Bone marrow (tissue), 2 donors: ENCODE data around the gene CDK10.
"Not testable (repeated sequence)": the region's sequence is repeated elsewhere in the genome, so short reads cannot be mapped to it uniquely, and the experiment has no call there.

Experiments
- DNase-seq, 2 donors: peaks; one replicate each; lab custom pipeline; 2025; lab: John Stamatoyannopoulos, UW

CDK10 gene

GRCh38 chr16:89686520-89687091 is at the start of gene CDK10:
CDK10 (plus strand) TSS chr16:89686689; CDS start chr16:89686711, 22 bp downstream.
- DNase-seq = peak; percentile 64 to 89

GRCh38 chr16:89637379-89637778 is 49.1 kb upstream of the CDK10 start:
- DNase-seq = no peak

- DNase-seq = no peak
These were observed 48.0 kb upstream of the CDK10 start for GRCh38 chr16:89638455-89638854.

GRCh38 chr16:89639385-89639784 is 47.1 kb upstream of the CDK10 start:
- no peak for DNase-seq

GRCh38 chr16:89641458-89642119 is 44.9 kb upstream of the CDK10 start:
- no peak for DNase-seq

GRCh38 chr16:89642574-89642973 is 43.9 kb upstream of the CDK10 start:
- DNase-seq = no peak

- no peak for DNase-seq
These were observed 42.7 kb upstream of the CDK10 start for GRCh38 chr16:89643769-89644300.

GRCh38 chr16:89645122-89645521 is 41.4 kb upstream of the CDK10 start:
- DNase-seq = no peak

- DNase-seq = no peak
These were observed 40.2 kb upstream of the CDK10 start for GRCh38 chr16:89646270-89646669.

GRCh38 chr16:89646906-89647305 is 39.6 kb upstream of the CDK10 start:
- DNase-seq = no peak

- DNase-seq = no peak
These were observed 34.9 kb upstream of the CDK10 start for GRCh38 chr16:89651584-89651983.

- no peak for DNase-seq
These were observed 32.7 kb upstream of the CDK10 start for GRCh38 chr16:89653656-89654295.

GRCh38 chr16:89655062-89655643 is 31.3 kb upstream of the CDK10 start:
- no peak for DNase-seq

- DNase-seq = no peak
These were observed 29.9 kb upstream of the CDK10 start for GRCh38 chr16:89656435-89657121.

GRCh38 chr16:89657442-89658220 is 28.9 kb upstream of the CDK10 start, which contains the start of the genes CHMP1A and SPATA33:
CHMP1A (minus strand) TSS chr16:89657708; CDS start chr16:89657588, 120 bp downstream.
SPATA33 (plus strand) TSS chr16:89657836; CDS start chr16:89657912, 76 bp downstream.
- DNase-seq = peak; percentile 43 to 92

GRCh38 chr16:89658221-89658879 is 28.1 kb upstream of the CDK10 start:
- no peak for DNase-seq

- DNase-seq = no peak
These were observed 26.3 kb upstream of the CDK10 start for GRCh38 chr16:89660146-89660545.

- no peak for DNase-seq
These were observed 25.3 kb upstream of the CDK10 start for GRCh38 chr16:89661215-89661614.

GRCh38 chr16:89664238-89664637 is 22.3 kb upstream of the CDK10 start:
- DNase-seq = not testable (repeated sequence)

- not testable (repeated sequence) for DNase-seq
These were observed 19.5 kb upstream of the CDK10 start for GRCh38 chr16:89667000-89667399.

GRCh38 chr16:89667633-89668032 is 18.9 kb upstream of the CDK10 start:
- no peak for DNase-seq
